ENCODE measurements around the gene COL6A6.

COL6A6 gene

DNA sequence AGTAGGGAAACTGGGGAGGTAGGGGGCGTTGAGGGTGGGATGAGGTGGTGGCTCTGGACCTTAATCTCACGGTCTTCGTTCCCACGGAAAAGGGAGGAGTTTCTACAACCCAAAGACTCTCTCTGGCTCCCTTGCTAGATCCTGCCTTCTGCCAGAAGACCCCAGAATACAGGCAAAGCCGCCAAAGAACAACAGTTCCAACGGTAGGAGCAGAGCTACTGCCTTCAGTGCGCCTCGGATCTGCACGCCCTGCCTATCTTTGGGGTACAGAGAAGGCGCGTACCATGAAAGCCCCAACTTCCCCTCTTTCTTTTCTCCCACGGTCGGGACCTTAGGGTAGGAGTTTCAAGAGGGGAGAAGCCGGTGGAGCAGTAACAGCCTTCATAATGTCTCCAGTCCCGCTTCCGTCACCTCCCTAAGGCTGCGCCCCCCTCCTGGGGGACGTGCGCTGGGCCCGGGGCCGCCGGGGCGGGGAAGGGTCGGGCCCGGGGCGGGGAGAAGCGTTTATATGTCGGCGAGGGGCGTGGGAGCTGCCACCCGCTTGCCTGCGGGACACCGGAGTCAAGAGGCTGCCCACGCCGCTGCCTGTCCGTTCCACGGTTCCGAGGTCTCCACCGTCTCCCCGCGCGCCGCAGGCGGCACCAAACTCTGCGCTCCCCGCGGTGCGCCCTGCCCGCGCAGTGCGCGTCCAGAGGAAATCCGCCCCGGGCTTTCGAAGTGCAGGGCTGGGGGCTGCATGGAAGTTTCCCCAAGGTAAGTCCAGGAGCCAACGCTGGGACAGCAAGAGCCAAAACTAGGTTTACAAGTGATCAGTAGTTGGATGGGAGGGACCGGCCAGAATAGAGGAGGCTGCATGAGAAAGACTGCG, at the start of gene COL6A6:
Gene COL6A6, plus strand, starts transcription at position 533 of the 868 bp plus-strand sequence. CDS start 43,188 bp downstream, outside the sequence.
- DNase-seq = no peak

- DNase-seq = no peak
Observed at GRCh38 chr3:130468311-130468710, 48.7 kb upstream of the COL6A6 start.

DNA sequence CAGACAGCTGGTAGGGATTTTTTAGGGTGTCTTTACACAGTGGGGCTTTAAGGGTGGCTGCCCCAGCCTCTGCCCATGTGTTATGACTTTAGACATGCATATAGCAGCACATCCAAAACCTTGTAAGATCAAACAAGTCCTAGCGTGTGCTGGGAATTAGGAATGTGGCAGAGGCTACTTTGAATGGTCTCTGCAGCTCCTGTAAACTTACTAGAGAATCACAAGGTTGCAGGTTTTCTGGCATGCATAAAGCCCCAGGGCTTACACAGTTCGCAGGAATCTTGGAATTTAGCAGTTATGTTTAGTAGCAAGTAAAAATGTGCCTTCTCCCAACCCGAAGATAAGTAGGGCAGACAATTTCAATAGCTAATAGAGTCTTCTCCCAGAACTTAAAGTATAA, 46.9 kb upstream of the COL6A6 start:
- DNase-seq = no peak

- no peak for DNase-seq
Observed at GRCh38 chr3:130473416-130473815, 43.6 kb upstream of the COL6A6 start.

DNA sequence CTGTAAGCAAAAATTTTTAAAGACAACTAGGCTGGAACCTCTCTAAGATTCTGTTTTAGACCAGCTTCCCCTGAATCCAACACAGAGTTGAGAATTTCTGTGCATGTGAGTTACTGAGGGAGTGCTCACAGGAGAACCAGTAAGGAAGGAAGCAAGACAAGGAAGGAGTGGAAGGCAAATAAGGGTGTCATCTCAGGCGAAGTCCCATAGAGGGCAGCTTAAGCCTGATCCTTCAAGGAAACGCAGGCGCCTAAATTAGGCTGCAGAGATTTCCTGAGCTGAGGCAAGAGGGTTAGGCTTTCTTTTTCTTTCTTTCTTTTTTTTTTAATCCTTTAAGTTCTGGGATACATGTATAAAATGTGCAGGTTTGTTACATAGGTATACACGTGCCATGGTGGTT, 36.2 kb upstream of the COL6A6 start:
- DNase-seq = no peak

- no peak for DNase-seq
Observed at GRCh38 chr3:130488288-130488687, 28.7 kb upstream of the COL6A6 start.

DNA sequence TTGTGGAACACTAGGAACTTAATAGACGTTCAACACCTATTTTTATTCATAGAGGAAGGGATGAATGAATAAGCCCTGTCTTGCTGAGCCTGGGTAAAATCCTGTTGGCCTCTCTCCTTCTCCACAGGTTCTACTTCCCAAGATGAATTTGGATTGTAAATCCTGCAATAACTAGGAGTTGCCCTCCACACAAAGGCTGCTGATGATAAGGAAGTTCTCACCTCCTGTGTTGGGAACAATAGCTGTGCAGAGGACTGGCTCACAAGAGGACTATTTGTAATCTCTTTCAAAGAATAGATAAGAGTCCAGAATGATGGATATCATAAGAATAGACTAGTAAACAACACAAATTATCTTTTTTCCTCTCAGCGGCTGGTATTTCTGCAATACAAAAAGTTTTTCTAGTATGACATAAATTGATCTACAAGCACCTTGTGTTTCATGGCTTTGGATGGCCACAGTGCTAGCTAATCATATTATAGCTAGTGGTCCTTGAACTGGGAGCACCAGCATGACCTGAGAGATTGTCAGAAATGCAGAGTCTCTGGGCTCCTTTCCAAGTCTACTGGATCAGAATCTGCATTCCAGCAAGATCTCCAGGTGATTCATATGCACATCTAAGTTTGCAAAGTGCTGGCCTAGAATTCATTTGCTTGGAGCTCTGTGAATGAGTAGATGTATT, 28.1 kb upstream of the COL6A6 start:
- no peak for DNase-seq

GRCh38 chr3:130490241-130490640, 26.7 kb upstream of the COL6A6 start:
- no peak for DNase-seq

DNA sequence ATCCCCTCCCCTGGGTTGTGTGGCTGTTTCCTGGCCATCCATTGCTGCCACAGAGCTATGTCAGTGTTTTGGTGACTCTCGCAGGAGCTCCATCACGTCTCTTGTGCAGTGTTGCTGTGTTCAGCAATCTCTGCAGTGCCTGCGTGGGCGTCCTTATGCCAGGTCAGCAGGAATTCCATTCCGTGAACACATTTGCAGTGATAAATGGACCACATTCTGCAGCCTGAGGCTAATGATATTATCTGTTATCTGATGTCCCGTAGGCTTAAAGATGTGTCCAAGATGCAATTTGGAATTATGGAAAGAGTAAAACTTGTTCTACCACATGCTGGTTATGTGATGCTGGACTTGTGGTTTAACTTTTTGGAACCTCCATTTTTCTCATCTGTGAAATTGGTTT, 25.5 kb upstream of the COL6A6 start:
- DNase-seq = no peak

GRCh38 chr3:130504701-130505100, 12.3 kb upstream of the COL6A6 start:
- no peak for DNase-seq

GRCh38 chr3:130506031-130506430, 10.9 kb upstream of the COL6A6 start:
- no peak for DNase-seq

DNA sequence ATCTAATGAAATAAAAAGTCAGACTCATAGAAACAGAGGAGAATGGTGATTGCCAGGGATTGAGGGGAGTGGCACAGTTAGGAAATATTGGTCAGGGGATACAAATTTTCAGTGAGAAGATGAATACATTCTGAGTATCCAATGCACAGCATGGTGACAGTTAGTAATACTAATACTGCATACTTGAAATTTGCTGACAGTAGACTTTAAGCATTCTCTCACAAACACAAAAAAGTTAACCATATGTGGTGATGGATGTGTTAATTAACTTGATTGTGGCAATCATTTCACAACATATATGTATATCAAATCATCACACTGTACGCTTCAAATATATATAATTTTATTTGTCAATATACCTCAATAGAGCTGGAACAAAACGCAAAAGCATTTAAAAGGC, 9.2 kb upstream of the COL6A6 start:
- DNase-seq = no peak

DNA sequence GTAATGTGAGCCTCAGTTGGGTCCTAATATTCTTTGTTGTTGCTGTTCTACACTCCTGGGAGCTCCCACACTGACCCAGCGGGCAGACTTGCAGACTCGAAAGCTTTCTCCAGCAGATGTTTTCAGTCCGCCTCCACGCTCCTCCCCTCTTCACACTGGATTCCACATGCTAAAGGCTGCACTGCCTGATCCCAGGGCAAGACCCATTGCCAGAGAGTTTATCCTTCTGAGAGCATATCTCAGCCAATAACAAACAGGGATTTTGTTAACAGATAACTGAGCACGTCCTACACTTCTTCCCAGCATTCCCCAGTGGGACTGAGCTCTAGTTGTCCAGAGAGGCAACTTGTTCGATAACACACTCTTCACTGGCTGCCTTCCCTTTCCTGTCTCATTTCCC, 8.0 kb upstream of the COL6A6 start:
- no peak for DNase-seq

- no peak for DNase-seq
Observed at GRCh38 chr3:130514681-130515080, 2.3 kb upstream of the COL6A6 start.

GRCh38 chr3:130515755-130516154, 1.2 kb upstream of the COL6A6 start:
- DNase-seq = no peak

GRCh38 chr3:130517602-130518001, 625 bp downstream of the COL6A6 start:
- no peak for DNase-seq

DNA sequence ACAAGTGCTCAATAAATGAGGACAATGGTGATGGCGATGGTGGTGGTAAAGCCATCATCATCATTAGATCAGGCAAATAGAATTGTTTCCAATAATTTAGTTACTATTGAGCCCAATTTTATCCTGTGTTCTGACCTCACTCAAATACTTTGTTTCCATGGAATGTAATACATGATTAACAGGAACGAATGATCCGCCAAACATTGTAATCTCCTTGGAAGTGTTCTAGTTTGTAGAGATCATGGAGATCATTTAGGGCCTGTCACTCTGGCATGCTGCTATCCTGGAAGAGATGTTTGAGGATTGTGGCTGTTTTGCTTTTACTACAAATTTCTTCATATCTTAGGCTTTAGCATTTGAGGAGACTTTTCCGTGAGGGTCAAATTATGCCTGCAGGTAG, 2.8 kb downstream of the COL6A6 start:
- DNase-seq = no peak

DNA sequence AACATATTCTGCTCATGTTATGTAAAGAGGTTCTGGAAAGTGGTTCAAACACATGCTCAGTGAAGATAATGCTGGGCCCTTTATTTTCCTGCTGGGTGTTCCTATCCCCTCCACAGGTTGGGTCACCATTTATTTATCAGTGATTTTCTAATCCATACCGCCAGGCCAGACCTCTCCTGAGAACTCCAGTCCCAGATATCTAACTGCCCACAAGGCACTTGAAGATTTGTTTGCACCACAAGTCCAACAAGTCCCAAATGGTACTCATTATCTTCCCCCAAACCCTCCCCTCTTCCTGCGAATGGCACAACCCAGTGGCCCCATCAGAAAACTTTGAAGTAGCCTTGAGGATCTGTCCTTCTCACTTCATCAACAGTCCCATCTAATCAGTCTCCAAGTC, 5.4 kb downstream of the COL6A6 start:
- no peak for DNase-seq

DNA sequence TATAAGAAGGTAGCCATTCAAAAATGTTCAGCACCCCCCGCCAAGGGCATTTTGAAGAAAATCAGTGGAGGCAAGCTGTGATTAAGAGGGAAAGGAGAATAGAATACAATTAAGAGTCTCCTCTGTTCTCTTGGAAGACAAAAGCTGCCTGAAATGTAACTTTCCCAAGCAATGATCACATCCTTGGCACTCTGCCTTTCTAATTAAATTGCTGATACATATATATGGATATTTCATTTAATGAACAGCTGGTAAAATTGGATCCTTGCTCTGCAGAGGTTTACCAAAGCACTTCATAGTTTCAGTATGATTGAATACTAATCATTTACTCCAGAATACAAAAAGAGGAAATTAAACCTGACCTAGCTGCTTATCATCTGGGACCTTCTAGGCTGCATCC, 10.4 kb downstream of the COL6A6 start:
- DNase-seq = no peak

GRCh38 chr3:130528120-130528519, 11.1 kb downstream of the COL6A6 start:
- no peak for DNase-seq

DNA sequence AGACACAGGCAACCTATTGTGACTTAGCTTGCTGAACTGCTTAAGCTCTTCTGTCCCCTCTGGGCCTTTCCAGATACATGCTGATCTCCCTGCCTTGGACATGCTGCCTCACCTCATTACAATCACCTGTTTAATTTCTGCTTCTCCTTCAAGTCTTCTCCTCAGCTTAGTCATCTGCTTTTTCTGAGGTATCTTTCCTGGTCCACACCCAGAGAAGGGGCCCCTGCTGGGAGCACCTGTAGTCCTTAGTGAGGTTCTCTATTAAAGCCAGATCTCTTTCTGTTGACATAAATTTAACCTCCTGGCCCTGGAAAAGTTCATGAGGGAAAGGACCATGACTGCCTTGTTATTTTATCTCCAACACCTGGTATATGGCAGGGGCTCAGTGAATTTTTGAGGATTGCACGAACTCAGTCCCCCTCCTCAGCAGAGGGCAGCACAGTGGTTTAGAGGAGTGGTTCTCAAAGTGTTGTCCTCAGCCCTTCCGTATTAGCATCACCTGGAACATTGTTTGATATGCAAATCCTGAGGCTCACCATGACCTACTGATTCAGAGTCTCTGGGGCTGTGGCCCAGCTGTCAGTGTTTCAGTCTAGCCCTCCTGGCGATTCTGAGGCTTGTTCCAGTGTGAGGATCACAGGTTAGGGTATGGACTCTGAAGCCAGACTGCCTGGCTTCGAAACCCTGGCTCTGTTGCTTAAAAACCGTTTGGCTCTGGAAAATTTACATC, 12.7 kb downstream of the COL6A6 start:
- DNase-seq = no peak

- no peak for DNase-seq
Observed at GRCh38 chr3:130533247-130533646, 16.3 kb downstream of the COL6A6 start.

- no peak for DNase-seq
Observed at GRCh38 chr3:130537673-130538304, 20.8 kb downstream of the COL6A6 start.
